Measurements from ENCODE around the gene ZNF592.
A peak's percentile ranks its signal among the peaks of the same experiment; 100 is the strongest.

The ZNF592 gene

GRCh38 chr15:84761607-84762131 lies 13.3 kb downstream of the ZNF592 start:
- no peak for TF ChIP-seq ZNF112 (tag by site-specific recombination; IDR thresholded peaks at IDR 0.05)
- peak; percentile 39; the same call in 1 of the 2 replicates for TF ChIP-seq PRDM6 (tag by site-specific recombination; IDR thresholded peaks at IDR 0.05)
- Histone ChIP-seq H3K4me1 (ENCODE audit: control insufficient read depth, insufficient read depth, low read length) (peaks cover 17% of the 10 kb centered on the region), H3K27ac (ENCODE audit: extremely low read depth, low read depth, low read length) (no peak overlapping the region), H3K9me3 (ENCODE audit: control insufficient read depth, insufficient read depth, low read depth, low read length) (no peaks in the 10 kb centered on the region), H3K4me3 (ENCODE audit: low read depth, low read length) (no peak overlapping the region), H3K36me3 (ENCODE audit: control insufficient read depth in 2 of 2, insufficient read depth in 1 of 2, low read length in 2 of 2) (peaks cover 18 to 24% of the 10 kb centered on the region in 2 experiments; a peak in 2 of 3 replicates)
- POLR2A ChIA-PET: no interaction called here
- CTCF ChIA-PET: no interaction called here

- Histone ChIP-seq H3K4me1 (ENCODE audit: control insufficient read depth, insufficient read depth, low read length) (peaks cover 17% of the 10 kb centered on the region), H3K9me3 (ENCODE audit: control insufficient read depth, insufficient read depth, low read depth, low read length) (no peaks in the 10 kb centered on the region), H3K36me3 (ENCODE audit: control insufficient read depth in 2 of 2, insufficient read depth in 1 of 2, low read length in 2 of 2) (peaks cover 28 to 31% of the 10 kb centered on the region in 2 experiments; a peak in 2 of 3 replicates), H3K27ac (ENCODE audit: extremely low read depth, low read depth, low read length) (no peak overlapping the region), H3K4me3 (ENCODE audit: low read depth, low read length) (no peak overlapping the region)
- TF ChIP-seq ZNF658 (tag by site-specific recombination; IDR thresholded peaks at IDR 0.05) (no peak), ZNF600 (tag by site-specific recombination; IDR thresholded peaks at IDR 0.05) (peak; percentile 22; the same call in 1 of the 2 replicates), ZBTB17 (tag by site-specific recombination; IDR thresholded peaks at IDR 0.05) (0 out of 2 replicates have a peak, but pooled peaks have one; percentile 18), KLF17 (tag by site-specific recombination; IDR thresholded peaks at IDR 0.05) (no peak), ZNF843 (tag by site-specific recombination; IDR thresholded peaks at IDR 0.05) (no peak)
- CTCF ChIA-PET: interaction anchor here (0.6 kb wide), 1 partner anchor 11 kb away, joined by 4 read pairs; no protein-coding TSS in a partner anchor
- POLR2A ChIA-PET: no interaction called here
Observed at GRCh38 chr15:84762840-84763572, 14.6 kb downstream of the ZNF592 start.

- no peak overlapping the region for H3K4me3 ChIP-seq (ENCODE audit: low read depth, low read length)
- ChIA-PET CTCF (interaction anchor here (0.7 to 1.0 kb wide), 3 partner anchors 48 to 200 kb away, joined by 3 read pairs; no protein-coding TSS in a partner anchor), POLR2A (no interaction called here)
- no peak overlapping the region for H3K27ac ChIP-seq (ENCODE audit: extremely low read depth, low read depth, low read length)
- TF ChIP-seq ZNF155 (tag by site-specific recombination; IDR thresholded peaks at IDR 0.05) (no peak), ZNF585B (tag by site-specific recombination; IDR thresholded peaks at IDR 0.05) (no peak), ZNF558 (tag by site-specific recombination; IDR thresholded peaks at IDR 0.05) (no peak), ZNF837 (tag by site-specific recombination; IDR thresholded peaks at IDR 0.05) (no peak), ZNF148 (tag by site-specific recombination; IDR thresholded peaks at IDR 0.05; ENCODE audit: borderline replicate concordance) (no peak), ZBTB11 (tag by site-specific recombination; conservative IDR thresholded peaks at IDR 0.05; ENCODE audit: low read depth) (no peak)
- peaks cover 33 to 47% of the 10 kb centered on the region in 2 experiments; a peak in 2 of 3 replicates for H3K36me3 ChIP-seq (ENCODE audit: control insufficient read depth in 2 of 2, insufficient read depth in 1 of 2, low read length in 2 of 2)
- H3K4me1 ChIP-seq (ENCODE audit: control insufficient read depth, insufficient read depth, low read length): peaks cover 11% of the 10 kb centered on the region
- no peaks in the 10 kb centered on the region for H3K9me3 ChIP-seq (ENCODE audit: control insufficient read depth, insufficient read depth, low read depth, low read length)
Observed at GRCh38 chr15:84764585-84764984, 16.2 kb downstream of the ZNF592 start.
